Activated CD8-positive, alpha-beta memory T cell treated with anti-CD3 and anti-CD28 coated beads for 48 hours (primary cell): ENCODE measurements around the gene SNN.

Source experiments
- DNase-seq, 3 experiments: peaks; one replicate each; pipeline ENCODE4 v3.0.0-alpha.2; 2020; ENCODE audit warnings: low read depth in 2 of 3, low spot score in 2 of 3

SNN gene

DNA sequence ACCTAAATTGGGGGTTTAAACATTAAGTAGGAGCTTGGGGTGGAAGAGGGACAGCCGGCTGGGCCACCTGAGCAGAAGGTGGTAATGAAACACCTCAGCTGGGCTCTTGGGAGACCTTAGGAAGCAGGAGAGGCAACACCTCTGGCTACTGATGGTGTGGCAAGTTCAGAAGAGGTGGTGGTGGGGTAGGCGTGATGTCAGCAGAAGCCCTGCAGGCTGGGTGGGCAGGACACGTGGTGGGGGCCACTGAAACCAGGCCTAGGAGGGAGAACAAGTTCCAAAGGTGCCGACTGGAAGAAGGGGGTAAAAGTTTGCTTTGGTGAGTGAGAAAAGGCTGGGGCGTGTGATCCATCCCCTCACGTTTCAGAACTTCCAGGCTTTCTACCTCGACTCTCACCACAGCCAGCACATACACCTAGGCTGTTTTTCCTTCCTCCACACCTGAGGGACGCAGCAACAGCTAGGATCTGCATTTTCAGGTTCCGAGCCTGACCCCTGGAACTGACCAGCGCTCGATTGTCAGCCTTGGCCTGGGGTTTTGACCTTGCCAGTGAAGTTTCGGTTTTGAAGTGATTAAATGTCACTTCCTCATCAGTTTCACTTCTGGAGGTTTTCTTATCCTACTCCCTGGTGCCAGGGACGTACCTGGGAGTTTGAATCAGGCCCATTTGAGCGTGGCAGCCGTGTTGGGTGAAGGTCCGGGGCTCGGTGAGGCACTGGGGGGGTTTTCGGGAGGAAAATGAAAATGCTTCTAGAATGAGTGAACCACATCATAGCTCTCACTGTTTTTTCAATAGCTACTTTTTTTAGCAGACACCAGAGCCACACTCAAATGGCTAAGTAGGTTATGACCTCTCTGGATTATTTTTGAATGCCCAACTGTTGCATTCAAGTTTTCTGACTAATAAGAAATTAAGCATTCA is 10.0 kb downstream of the SNN start:
- no peak for DNase-seq

GRCh38 chr16:11679250-11679649 is 11.0 kb downstream of the SNN start:
- DNase-seq, result no peak

GRCh38 chr16:11679941-11680911 is 12.0 kb downstream of the SNN start:
- DNase-seq, result no peak

DNA sequence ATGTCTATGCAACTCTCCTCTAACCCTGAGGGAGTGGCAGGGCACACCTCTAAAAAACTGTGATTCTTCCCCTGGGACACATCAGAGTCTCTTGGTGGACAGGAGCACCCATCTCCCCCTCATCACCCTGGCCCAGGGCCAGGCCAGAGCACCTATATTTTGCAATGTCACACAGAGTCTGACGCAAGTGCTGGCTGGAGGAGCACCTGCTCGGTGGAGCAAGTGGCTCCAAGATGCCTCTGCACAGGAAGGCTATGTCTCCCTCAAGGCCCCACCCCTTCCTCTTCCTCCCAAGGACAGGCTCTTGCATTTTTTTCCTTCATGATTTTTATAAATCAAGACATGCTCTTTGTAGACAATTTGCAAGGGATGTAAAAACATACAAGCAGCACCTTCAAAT is 13.3 kb downstream of the SNN start:
- no peak for DNase-seq

DNA sequence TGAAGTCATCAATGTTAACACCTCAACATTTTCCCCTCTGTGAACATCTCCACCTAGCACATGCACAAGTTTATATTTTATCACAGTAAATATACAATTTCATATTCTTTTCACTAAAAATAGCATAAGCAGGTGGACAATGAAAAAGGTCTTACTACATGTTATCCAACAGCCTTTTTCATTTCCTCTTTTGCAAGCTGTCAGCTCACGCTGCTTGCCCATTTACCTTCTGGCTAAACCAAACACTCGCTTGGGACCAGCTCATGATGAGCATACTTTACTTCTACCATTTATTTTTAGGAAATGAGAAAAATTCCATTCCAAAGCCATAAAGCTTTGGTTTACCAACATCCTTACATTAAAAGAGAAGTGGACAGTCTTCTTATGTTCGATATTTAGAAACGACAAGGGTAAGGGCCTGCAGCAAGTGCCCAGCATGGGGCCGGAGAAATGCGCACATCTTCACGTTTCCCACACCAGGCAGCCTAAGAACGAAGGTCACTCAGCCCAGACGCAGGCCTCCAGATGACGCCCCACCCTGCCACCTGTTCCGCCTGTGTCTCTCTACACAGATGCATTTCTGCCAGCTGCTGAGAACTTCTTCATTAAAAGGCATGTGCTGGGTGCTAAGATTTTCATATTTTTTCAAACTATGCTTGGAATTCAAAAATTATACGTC is 13.9 kb downstream of the SNN start:
- no peak for DNase-seq

DNA sequence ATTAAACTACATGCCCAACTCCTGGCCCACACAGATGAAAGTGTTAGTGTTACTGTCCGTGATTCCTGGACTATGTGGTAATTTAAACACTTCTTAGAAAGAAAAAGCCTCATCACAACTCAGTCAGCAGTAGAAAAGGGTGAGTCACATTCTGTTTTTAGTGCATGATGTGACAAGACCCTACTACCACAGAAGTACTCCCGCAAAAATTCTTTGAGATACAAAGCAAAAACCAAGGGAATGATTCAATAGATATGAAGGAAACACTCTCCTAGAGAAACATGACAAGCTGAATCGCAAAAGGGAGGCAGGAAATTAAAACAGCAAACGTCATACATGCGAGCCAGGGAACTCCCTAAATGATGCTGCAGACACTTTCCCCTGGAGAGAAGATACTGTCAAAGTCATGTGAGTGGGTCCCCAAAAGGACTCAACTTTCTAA is 14.4 kb downstream of the SNN start:
- no peak for DNase-seq

DNA sequence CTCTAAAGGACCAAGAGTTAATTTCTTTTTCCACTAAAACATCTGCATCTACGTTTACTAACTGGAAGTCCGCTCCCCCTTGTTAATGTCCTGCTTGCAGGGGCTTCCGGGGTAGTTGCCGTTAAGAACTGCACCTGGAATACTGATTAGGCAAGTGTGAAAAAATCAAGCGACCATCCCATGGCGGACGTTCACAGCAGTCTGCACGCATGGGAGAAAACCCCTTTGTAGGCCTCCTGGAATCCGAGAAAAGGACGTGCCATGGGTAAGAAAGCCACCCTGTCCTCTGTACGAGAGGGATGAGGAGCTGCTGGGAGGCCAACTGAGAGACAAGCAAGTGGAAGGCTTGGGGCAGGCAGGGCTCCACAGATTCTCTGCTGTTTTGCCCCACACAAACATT is 14.9 kb downstream of the SNN start:
- DNase-seq, result no peak

DNA sequence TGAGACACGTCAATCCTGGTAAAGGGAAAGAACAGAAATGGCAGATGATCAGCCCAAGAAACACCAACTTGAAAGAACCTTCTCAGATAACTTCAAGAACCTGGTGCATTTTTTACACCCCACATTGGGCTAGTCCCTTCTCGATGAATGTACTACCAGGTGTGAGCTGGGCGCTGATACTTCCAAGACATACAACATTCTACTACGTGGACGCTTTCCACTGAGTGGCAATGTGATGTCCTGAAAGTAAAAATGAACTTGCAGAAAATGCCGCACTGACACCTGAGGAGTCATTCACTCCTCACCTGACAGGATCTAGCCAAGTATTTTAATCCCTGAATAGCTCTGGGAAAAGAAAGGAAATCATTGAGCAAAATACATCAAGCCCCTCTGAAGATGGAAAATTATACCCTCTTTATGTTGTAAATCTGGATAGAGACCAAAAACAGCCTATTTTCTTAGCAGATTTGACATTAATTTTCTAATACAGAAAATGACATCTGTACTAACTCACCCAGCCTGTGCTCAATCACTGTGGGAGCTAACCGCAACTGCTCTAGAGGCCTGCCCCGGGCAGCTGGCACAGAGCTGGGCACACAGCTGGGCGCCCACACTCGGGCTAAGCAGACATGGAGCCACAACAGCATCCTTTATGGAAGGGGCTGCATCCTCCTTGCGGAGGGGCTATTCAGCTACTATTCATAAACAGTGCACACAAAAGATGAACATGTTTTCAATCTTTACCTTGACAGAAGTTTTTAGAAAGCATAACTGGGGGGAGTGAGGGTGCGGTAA is 16.2 kb downstream of the SNN start:
- no peak for DNase-seq

GRCh38 chr16:11685844-11686618 is 17.8 kb downstream of the SNN start:
- DNase-seq, result no peak

DNA sequence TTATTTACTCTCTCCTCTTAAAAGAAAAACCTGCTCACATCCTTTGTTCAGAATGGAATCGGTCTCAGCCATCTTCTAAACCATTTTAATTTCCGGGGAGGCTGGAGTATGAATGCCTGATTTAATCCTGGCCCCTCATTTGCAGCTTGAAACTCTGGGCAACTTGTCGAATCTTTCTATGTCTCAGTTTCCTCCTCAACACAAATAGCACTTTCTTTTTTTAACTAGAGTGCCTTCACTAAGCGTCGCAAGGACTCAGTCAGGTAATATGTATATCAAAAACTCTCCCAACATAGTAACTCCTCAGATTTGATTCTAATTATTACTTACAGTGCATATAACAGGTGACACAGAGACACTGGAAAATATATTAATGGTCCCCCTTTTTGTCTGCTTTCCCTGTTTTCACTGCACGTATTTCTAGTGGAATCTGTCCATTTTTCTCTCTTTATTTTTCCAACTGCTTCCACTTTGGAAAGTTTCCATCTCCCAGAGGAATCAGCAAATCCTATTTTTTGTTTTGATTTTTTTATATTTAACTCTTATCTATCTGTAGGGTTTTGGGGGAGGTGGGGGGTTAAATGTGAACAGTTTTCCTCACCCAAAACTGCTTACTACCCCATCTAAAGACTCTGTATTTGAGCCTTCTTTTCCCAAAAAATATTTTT is 18.6 kb downstream of the SNN start:
- DNase-seq, result no peak

DNA sequence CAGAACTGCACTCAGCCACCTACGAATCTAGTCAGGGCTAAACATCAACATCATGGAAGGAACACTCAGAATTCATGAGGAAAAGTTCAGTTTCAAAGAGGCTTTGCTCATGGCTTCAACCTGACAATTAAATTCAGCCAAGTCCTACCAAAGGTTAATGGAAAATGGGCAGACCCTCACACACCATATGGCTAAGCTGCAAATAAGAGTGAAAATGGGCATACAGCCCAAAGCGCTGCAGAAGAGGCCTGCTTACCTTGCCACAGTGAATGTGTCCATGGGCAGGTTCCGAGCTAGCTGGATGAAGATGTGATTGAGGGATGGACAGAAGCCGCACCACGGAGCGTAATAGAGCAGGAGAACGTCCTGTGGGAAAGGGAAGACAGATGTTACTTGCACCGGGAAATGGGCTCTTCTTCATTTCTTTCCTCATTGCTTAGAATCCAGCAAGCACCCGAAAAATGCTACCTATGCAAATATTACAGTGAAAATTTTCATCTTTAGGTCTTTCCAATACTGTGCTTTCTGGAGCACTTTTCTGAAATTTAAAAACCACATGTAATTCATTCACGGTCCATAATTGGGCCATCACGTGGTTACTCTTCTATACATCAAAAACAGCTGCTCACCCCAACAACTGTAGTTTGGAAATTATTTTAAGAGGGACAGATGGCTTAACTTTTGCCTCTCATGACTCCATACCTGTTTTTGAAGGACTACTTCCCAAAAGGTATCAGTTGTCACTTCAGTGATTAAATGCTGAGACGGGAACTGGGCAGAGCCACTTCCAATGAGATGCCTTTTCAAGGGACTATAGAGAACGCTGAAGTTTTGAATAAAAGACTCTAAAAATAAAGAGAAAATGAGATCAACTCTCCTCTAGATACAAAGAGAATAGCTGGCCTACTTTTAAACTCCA is 19.6 kb downstream of the SNN start:
- DNase-seq, result no peak

DNA sequence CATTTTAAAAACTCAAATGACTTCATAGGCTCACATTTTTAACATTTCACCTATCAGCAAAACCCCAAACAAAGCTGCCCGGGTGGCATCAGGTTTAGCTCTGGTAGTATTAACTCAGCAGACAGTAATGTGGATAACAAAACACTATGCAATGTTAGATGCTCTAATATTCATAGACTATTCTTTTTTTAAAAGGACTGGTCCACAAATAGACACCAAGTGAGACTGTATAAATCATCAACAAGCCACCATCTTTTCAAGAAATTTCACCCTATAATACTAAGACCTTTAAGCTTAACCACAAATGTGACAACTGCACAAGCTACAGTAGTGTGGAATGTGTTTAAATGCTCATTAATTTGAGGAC is 20.2 kb downstream of the SNN start:
- DNase-seq, result no peak

DNA sequence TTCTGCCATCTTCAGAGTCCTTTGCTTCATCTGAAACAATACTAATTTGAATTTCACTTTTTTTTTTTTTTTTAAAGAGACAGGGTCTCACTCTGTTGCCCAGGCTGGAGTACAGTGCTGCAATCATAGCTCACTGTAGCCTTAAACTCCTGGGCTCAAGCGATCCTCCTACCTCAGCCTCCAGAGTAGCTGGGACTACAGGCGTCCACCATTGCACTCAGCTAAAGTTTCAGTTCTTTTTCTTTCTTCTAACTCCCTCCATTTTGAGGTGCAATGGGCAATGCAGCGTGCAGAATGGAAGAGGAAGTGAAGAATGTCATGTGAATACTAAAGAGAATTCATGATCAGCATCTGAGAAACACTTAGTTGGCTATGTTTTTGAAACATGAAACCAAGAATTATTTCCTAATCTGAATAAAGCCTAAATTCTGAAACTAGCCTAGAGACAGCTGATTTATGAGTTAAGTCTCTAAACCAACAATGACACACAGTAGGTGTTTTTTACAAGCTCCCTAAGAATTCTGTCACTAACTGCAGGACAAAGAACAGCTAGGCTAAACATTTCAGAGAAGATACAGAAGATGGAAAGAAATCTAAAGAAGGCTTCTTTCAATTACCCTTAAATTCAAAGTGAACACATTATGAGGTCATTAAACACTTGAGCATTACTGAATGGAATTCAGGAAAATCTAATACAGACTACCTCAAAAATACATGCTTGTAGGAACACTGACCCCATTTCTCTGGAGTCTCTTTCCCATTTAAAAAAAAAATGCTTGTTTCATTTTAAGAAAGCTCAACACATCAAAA is 21.0 kb downstream of the SNN start:
- DNase-seq, result no peak

DNA sequence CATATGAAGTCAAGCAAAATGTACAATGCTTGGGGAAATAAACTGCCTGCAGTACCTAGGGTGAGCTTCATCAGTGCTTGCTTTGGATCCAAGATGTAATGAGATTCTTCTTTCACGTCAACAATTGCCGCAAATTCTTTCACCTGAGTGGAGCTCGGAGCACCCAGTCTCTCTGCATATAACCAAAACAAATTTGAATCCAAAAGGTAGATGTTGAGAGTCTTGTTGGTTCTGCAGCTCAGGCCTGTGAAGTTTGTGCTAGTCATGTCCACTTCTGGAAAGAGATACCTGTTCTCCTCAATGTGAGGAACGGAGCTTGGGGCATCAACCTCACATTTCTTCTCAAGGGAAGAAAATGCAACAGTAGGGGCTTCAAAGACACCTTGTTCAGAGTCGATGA is 23.0 kb downstream of the SNN start:
- DNase-seq, result no peak

DNA sequence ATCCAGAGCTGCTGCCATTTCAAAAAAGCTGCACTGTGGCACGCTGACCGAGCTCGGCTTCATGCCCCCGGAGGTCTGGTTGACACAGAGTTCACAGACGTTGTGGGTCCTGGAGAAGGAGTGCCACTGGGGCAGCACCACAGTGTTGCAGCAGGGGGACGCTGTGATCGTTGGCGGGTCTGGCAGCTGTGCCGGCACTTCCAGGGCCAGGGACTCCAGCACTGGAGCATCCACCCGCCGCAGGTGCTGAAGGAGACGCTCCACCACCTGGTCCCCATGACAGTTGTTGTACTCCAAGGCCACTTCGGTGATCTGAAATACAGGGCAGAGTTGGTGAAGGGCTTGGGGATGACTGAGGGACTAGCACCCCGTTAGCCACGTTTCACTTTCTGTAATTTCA is 23.5 kb downstream of the SNN start:
- no peak for DNase-seq

- no peak for DNase-seq
These were observed 23.9 kb downstream of the SNN start for GRCh38 chr16:11692171-11692570.

GRCh38 chr16:11692651-11693050 is 24.4 kb downstream of the SNN start:
- no peak for DNase-seq
